BLaER1 treated with 17β-estradiol and CSF1 and Interleukin-3, amounts not matched to agents 10 nM and 100 nM (cell line): ENCODE data around the gene MARCKSL1.

Source experiments
- H3K27ac ChIP-seq, 11 experiments: shearing (Covaris generic); formaldehyde crosslinking; 2 replicates each; pipeline ENCODE4 v1.8.1; 2022
- H3K27me3 ChIP-seq, 11 experiments: shearing (Covaris generic); formaldehyde crosslinking; 2 replicates each; pipeline ENCODE4 v1.8.1; 2022
- H3K36me3 ChIP-seq, 11 experiments: shearing (Covaris generic); formaldehyde crosslinking; 2 replicates each; pipeline ENCODE4 v1.8.1; 2022
- H3K4me1 ChIP-seq, 10 experiments: shearing (Covaris generic); formaldehyde crosslinking; 2 replicates each; pipeline ENCODE4 v1.8.1; 2022
- H3K4me2 ChIP-seq, 11 experiments: shearing (Covaris generic); formaldehyde crosslinking; 2 replicates each; pipeline ENCODE4 v1.8.1; 2022
- H3K4me3 ChIP-seq, 10 experiments: shearing (Covaris generic); formaldehyde crosslinking; 2 replicates each; pipeline ENCODE4 v1.8.1; 2022
- H3K9ac ChIP-seq, 11 experiments: shearing (Covaris generic); formaldehyde crosslinking; 2 replicates each; pipeline ENCODE4 v1.8.1; 2022
- H3K9me3 ChIP-seq, 11 experiments: shearing (Covaris generic); formaldehyde crosslinking; replicated peaks in 1 of 11; 2 replicates each; pipeline ENCODE4 v1.8.1; 2022
- H4K20me1 ChIP-seq, 11 experiments: shearing (Covaris generic); formaldehyde crosslinking; 2 replicates each; pipeline ENCODE4 v1.8.1; 2022
- Cebpa-rat ChIP-seq, 11 experiments: shearing (Covaris generic); IDR thresholded peaks; 2 replicates each; pipeline ENCODE4 v1.8.1; 2022

Gene MARCKSL1

DNA sequence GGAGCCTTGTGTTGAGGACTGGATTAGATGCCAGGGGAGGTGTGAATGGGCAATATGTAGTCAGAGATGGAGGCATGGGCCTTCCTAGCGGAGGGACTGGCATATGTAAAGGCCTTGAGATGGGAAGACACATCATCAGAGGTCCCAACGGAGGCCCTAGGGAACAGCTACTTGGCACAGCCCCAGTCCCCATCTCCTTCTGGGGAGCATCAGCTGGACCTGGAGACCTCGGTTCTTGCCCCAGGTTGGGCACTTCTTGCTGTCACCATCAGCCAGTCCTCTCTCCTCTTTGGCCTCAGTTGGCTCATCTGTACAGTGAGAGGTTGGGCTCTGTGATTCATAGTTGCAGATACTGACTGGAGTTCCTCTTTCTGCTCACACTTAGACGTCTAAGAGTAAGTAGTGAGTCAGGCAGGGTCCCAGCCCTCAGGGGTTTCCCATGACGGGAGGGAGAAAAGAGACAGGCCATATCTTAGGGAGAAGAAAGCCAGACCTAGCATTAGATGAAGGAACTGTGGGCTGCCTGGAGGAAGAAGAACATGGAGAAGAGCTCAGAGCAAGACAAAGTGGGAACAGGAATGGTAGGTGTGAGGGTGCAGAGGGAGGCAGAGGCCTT lies 3.4 kb upstream of the MARCKSL1 start:
- H4K20me1 ChIP-seq = peaks cover 0 to 41% (median 19%) of the 10 kb centered on the region in 11 experiments; a peak in 21 of 22 replicates
- H3K4me2 ChIP-seq = peak overlapping the region; percentile 94 to 100 (median 98)
- peak overlapping the region in 8 of 11 experiments; percentile 72 to 94 (median 76); a peak in 14 of 22 replicates for H3K27ac ChIP-seq
- H3K9me3 ChIP-seq = no peaks in the 10 kb centered on the region
- H3K4me3 ChIP-seq = no peak overlapping the region
- TF ChIP-seq Cebpa-rat (IDR thresholded peaks at IDR 0.05) = no peak
- peak overlapping the region in 6 of 11 experiments; percentile 24 to 99 (median 82); a peak in 8 of 22 replicates for H3K9ac ChIP-seq
- H3K27me3 ChIP-seq = no peaks in the 10 kb centered on the region
- H3K36me3 ChIP-seq = peaks cover 0 to 6% (median 5%) of the 10 kb centered on the region in 11 experiments; a peak in 15 of 22 replicates
- H3K4me1 ChIP-seq = peaks cover 55 to 83% (median 71%) of the 10 kb centered on the region in 10 experiments

DNA sequence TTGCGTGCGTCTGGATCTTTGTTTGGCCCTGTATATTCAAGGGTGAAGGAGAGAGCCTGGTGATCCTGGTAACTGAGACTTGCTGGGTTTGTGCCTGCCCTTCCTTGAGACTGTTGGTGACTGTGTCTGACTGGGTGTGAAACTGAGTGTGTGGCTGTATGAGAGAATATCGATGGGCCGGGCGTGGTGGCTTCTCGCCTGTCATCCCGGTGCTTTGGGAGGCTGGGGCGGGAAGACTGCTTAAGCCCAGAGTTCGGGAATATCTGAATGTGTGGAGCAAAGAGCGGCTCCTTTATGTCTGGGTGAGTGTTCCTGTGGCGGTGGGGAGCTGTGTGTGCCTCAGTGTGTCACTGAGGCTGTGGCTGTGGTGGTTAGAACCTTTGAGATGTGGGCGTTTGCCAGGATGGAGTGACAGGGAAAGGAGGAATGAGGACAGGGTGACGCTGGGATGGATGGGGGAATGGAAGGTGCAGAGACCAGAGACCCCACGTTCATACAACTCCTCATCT lies 2.7 kb upstream of the MARCKSL1 start:
- peak overlapping the region in 9 of 11 experiments; percentile 39 to 94 (median 73); a peak in 18 of 22 replicates for H3K27ac ChIP-seq
- H3K4me1 ChIP-seq = peaks cover 63 to 89% (median 78%) of the 10 kb centered on the region in 10 experiments
- peak overlapping the region; percentile 94 to 100 (median 98) for H3K4me2 ChIP-seq
- no peak for TF ChIP-seq Cebpa-rat (IDR thresholded peaks at IDR 0.05)
- H3K4me3 ChIP-seq = peak overlapping the region in 3 of 10 experiments; percentile 31 to 97 (median 96); a peak in 3 of 20 replicates
- H3K9me3 ChIP-seq = no peaks in the 10 kb centered on the region
- peak overlapping the region in 9 of 11 experiments; percentile 58 to 99 (median 95); a peak in 17 of 22 replicates for H3K9ac ChIP-seq
- H3K27me3 ChIP-seq = no peaks in the 10 kb centered on the region
- peaks cover 0 to 14% (median 13%) of the 10 kb centered on the region in 11 experiments; a peak in 16 of 22 replicates for H3K36me3 ChIP-seq
- peaks cover 6 to 48% (median 27%) of the 10 kb centered on the region in 11 experiments; a peak in 21 of 22 replicates for H4K20me1 ChIP-seq

DNA sequence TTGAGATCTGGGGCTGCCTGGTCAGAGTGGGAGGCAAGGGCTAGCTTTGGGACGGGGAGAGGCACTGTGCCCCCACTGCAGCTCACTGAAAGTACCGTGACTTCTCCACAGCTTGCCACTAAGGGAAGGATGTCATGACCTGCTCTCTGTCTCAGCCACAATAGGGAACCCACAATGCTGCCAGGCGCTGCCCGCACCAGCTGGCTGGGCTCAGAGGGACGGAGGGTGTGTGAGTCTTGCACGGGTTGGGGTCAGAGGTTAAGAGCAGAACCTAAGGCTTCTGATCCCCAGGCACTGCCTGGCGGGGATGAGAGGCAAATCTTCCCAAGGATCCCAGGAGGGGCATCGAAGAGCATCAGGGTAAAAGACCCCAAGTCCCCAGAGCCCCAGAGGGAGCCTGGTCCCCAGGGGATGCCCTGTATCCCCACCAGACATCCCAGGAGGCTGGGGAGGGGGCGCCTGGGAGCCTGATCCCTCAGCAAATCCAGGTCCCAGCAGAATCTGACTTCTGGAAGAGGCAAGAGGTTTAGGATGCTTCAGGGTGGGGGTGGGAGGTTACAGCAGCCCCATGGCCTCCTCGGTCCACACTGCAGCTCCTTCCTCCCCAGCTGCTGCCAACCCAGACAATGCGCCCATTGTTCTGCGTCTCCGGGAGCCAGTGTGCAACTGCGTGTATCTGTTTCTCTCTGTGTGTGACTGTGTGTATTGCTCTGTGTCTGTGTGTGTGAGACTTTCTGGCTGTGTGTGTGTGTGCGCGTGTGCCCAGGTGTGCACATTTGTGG lies 2.0 kb upstream of the MARCKSL1 start:
- Histone ChIP-seq H3K4me1 (peaks cover 70 to 89% (median 83%) of the 10 kb centered on the region in 10 experiments), H4K20me1 (peaks cover 6 to 55% (median 34%) of the 10 kb centered on the region in 11 experiments; a peak in 21 of 22 replicates), H3K4me3 (peak overlapping the region in 8 of 10 experiments; percentile 15 to 97 (median 88); a peak in 13 of 20 replicates), H3K9ac (peak overlapping the region in 9 of 11 experiments; percentile 58 to 99 (median 95); a peak in 19 of 22 replicates), H3K36me3 (peaks cover 6 to 20% (median 19%) of the 10 kb centered on the region in 11 experiments; a peak in 19 of 22 replicates), H3K27me3 (no peaks in the 10 kb centered on the region), H3K9me3 (no peaks in the 10 kb centered on the region), H3K27ac (peak overlapping the region in 10 of 11 experiments; percentile 39 to 94 (median 72); a peak in 20 of 22 replicates), H3K4me2 (peak overlapping the region; percentile 94 to 100 (median 98))
- TF ChIP-seq Cebpa-rat (IDR thresholded peaks at IDR 0.05) = no peak

DNA sequence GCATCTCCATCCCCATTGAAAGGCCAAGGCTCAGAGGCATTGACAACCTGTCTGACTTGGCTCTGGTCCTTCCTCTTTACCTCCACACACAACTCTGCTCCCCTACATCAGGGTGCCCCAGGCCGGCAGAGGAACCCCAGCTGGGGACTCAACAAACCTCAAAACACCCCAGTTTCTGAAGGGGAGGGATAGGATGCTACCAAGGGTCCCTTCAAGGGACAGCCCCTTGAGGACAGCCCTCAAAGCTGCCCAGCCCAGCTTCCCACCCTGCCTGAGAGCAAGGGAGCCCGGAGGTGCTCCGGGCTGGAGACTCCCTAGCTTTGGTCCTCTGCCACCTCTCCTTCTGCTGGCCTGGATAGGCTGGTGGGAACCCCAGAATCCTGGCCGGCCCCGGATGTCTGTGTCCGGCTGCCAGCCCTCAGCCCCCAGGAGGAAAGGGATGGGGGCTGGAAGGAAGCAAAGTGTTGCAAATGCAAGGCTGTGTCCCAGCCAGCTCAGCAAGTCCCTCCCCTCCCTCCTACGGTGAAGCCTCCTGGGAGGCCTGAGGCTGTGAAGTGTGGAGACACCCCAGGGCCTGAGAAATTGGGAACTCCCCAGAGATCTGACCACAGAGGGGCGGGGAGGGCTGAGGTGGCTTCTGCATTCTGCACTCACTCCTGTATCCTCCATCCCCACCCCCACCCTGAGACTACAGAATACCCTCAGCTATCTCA lies 1.1 kb upstream of the MARCKSL1 start:
- H3K27me3 ChIP-seq = no peaks in the 10 kb centered on the region
- H3K27ac ChIP-seq = peak overlapping the region in 9 of 11 experiments; percentile 62 to 94 (median 76); a peak in 18 of 22 replicates
- peaks cover 6 to 64% (median 43%) of the 10 kb centered on the region in 11 experiments; a peak in 21 of 22 replicates for H4K20me1 ChIP-seq
- peak in 5 of 11 experiments; percentile 19 to 72 (median 44); a peak in 6 of 22 replicates for TF ChIP-seq Cebpa-rat (IDR thresholded peaks at IDR 0.05)
- H3K4me3 ChIP-seq = peak overlapping the region in 9 of 10 experiments; percentile 75 to 97 (median 95); a peak in 16 of 20 replicates
- peaks cover 14 to 29% (median 29%) of the 10 kb centered on the region in 11 experiments for H3K36me3 ChIP-seq
- H3K4me2 ChIP-seq = peak overlapping the region; percentile 94 to 100 (median 98)
- H3K9me3 ChIP-seq = no peaks in the 10 kb centered on the region
- H3K4me1 ChIP-seq = peaks cover 71 to 89% (median 82%) of the 10 kb centered on the region in 10 experiments
- H3K9ac ChIP-seq = peak overlapping the region in 9 of 11 experiments; percentile 90 to 99 (median 97); a peak in 17 of 22 replicates

DNA sequence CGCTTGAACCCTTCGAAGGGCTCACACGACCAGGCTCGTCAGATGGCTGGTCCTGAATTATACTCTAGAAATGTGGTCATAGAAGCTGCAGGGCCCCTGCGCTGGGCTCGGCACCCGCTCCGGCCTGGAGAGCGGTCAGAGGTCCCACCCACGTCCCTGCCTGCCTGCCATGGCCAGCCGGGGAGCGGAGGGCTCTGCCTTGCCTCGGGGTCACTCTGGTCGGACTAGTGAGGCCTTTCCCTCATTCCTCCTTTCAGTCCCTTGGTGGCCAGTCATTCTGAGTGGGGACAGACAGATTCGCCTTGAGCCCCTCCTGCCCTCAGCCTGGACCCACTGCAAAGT lies 529 bp upstream of the MARCKSL1 start:
- Histone ChIP-seq H3K4me1 (peaks cover 71 to 89% (median 82%) of the 10 kb centered on the region in 10 experiments), H3K36me3 (peaks cover 19 to 35% (median 34%) of the 10 kb centered on the region in 11 experiments), H3K4me3 (peak overlapping the region; percentile 68 to 97 (median 92)), H3K4me2 (peak overlapping the region; percentile 94 to 100 (median 98)), H4K20me1 (peaks cover 6 to 70% (median 48%) of the 10 kb centered on the region in 11 experiments; a peak in 21 of 22 replicates), H3K27ac (peak overlapping the region in 9 of 11 experiments; percentile 62 to 94 (median 76); a peak in 18 of 22 replicates), H3K9ac (peak overlapping the region in 10 of 11 experiments; percentile 87 to 99 (median 97); a peak in 19 of 22 replicates), H3K27me3 (no peaks in the 10 kb centered on the region), H3K9me3 (no peaks in the 10 kb centered on the region)
- no peak for TF ChIP-seq Cebpa-rat (IDR thresholded peaks at IDR 0.05)

DNA sequence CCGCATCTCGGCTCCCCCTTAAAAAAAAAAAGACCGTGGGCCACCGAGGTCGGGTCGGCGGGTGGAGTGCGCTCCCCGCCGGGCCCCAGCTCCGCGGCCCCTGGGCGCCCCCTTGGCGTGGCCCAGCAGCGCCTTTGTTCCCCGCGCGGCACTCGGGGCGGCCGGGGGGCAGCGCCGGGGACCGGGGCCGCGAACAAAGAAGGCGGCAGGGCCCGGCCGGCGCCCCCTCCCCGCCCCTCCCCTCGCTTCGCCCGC lies 571 bp downstream of the MARCKSL1 start:
- Histone ChIP-seq H4K20me1 (peaks cover 6 to 81% (median 59%) of the 10 kb centered on the region in 11 experiments; a peak in 21 of 22 replicates), H3K27ac (peak overlapping the region; percentile 50 to 97 (median 94); a peak in 20 of 22 replicates), H3K9me3 (no peaks in the 10 kb centered on the region), H3K27me3 (no peaks in the 10 kb centered on the region), H3K36me3 (peaks cover 30 to 46% (median 45%) of the 10 kb centered on the region in 11 experiments), H3K4me1 (peaks cover 76 to 86% (median 83%) of the 10 kb centered on the region in 10 experiments), H3K9ac (peak overlapping the region; percentile 85 to 99 (median 97)), H3K4me2 (peak overlapping the region; percentile 92 to 100 (median 98); a peak in 21 of 22 replicates), H3K4me3 (peak overlapping the region; percentile 68 to 97 (median 92))
- TF ChIP-seq Cebpa-rat (IDR thresholded peaks at IDR 0.05) = no peak

DNA sequence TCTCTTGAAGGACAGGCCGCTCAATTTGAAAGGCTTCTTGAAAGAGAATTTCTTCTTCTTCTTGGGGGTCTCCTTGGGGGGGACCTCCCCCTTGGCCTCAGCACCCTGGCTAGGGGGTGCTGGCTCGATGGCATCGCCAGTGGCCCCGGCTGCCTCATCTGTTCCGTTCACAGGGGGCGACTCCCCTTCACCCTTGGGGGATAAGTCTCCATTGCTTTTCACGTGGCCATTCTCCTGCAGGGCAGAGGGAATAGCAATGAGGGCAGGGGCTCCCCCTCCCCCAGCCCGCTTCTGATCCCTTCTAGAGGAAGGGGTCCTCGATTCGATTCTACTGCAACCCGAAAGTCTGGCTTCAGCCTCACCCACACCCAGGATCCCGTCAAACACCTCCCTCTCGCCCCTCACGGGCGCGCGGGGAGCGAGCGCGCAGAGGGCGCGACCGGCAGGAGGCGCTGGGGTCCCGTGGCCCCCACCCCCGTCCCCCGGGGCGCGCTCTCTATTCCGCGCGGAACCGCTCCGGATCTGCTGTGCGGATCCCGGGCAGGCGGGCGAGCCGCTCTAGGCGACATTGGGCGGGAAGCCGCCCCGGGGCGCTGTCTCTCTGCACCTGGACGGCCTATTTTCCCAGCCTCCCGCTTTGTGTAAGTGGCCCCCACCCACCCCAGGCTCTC lies 1.0 kb downstream of the MARCKSL1 start:
- Histone ChIP-seq H3K9me3 (no peaks in the 10 kb centered on the region), H3K4me2 (peak overlapping the region; percentile 92 to 100 (median 98)), H4K20me1 (peaks cover 6 to 84% (median 64%) of the 10 kb centered on the region in 11 experiments; a peak in 21 of 22 replicates), H3K4me3 (peak overlapping the region; percentile 68 to 97 (median 92)), H3K4me1 (peaks cover 72 to 83% (median 80%) of the 10 kb centered on the region in 10 experiments), H3K9ac (peak overlapping the region; percentile 85 to 99 (median 97)), H3K27ac (peak overlapping the region in 10 of 11 experiments; percentile 68 to 97 (median 94); a peak in 20 of 22 replicates), H3K27me3 (no peaks in the 10 kb centered on the region), H3K36me3 (peaks cover 35 to 51% (median 50%) of the 10 kb centered on the region in 11 experiments)
- TF ChIP-seq Cebpa-rat (IDR thresholded peaks at IDR 0.05) = no peak
